Anterior cingulate cortex (tissue), 58 donors: Measurements from ENCODE around the gene TAGLN2.

ENCODE experiments used
- DNase-seq, 58 donors: peaks; one replicate each; lab custom pipeline; 2025; lab: John Stamatoyannopoulos, UW

Gene TAGLN2

GRCh38 chr1:159937054-159937750 lies 11.9 kb upstream of the TAGLN2 start:
- no peak for DNase-seq

- peak in 30 of 58 donors; percentile 9 to 40 (median 21) for DNase-seq
Measured at GRCh38 chr1:159936273-159936904, 11.1 kb upstream of the TAGLN2 start.

GRCh38 chr1:159935719-159936272 lies 10.5 kb upstream of the TAGLN2 start:
- no peak for DNase-seq

- no peak for DNase-seq
Measured at GRCh38 chr1:159935305-159935704, 10.0 kb upstream of the TAGLN2 start.

GRCh38 chr1:159934136-159935039 lies 9.1 kb upstream of the TAGLN2 start:
- DNase-seq: no peak

- no peak for DNase-seq
Measured at GRCh38 chr1:159933347-159933746, 8.0 kb upstream of the TAGLN2 start.

- DNase-seq: no peak
Measured at GRCh38 chr1:159932296-159933285, 7.3 kb upstream of the TAGLN2 start.

GRCh38 chr1:159931795-159932173 lies 6.5 kb upstream of the TAGLN2 start:
- DNase-seq: no peak

- no peak for DNase-seq
Measured at GRCh38 chr1:159931101-159931794, 5.9 kb upstream of the TAGLN2 start.

- no peak for DNase-seq
Measured at GRCh38 chr1:159930634-159931033, 5.3 kb upstream of the TAGLN2 start.

- DNase-seq: no peak
Measured at GRCh38 chr1:159930216-159930615, 4.9 kb upstream of the TAGLN2 start.

- DNase-seq: no peak
Measured at GRCh38 chr1:159929155-159930051, 4.1 kb upstream of the TAGLN2 start.

GRCh38 chr1:159928491-159929050 lies 3.3 kb upstream of the TAGLN2 start:
- no peak for DNase-seq

GRCh38 chr1:159927849-159928431 lies 2.6 kb upstream of the TAGLN2 start:
- DNase-seq: no peak

- DNase-seq: no peak
Measured at GRCh38 chr1:159927211-159927848, 2.0 kb upstream of the TAGLN2 start.

- DNase-seq: no peak
Measured at GRCh38 chr1:159925719-159926078, 392 bp upstream of the TAGLN2 start.
